Measurements from ENCODE around the gene POGK. TPM values are rescaled to one million over a fixed set of nuclear protein-coding genes. Genes with fewer than 3 reads are reported as not detected.

Gene POGK
- total and polyA plus RNA-seq, 10 of the 15 experiments (the other 5 are each of a cell fraction or from before 2014, with no cell fraction given), result 5.3 to 34.6 (median 18.7) TPM

- ATAC-seq (no peak), FAIRE-seq (no peak), DNase-seq (ENCODE audit: low read depth, low spot score) (no peak)
- in situ Hi-C loops (cut with MboI) (no loop called here), intact Hi-C loops (cut with micrococcal nuclease; ENCODE audit: unreplicated experiment) (no loop called here)
- ChIA-PET SMC1A (ENCODE audit: uncharacterized antibody, unreplicated experiment) (no interaction called here), CTCF (interaction anchor here (2.7 kb wide), 1 partner anchor 14 kb away, joined by 12 read pairs; no protein-coding TSS in a partner anchor), RAD21 (ENCODE audit: unreplicated experiment) (no interaction called here), POLR2A (no interaction called here)
- Histone ChIP-seq H3K79me2 (ENCODE audit: control insufficient read depth, insufficient read depth, low read length) (no peaks in the 10 kb centered on the region), H3K9me3 (replicated peaks; ENCODE audit: control insufficient read depth, insufficient read depth, low read length) (peaks cover 2% of the 10 kb centered on the region; the same call in 1 of the 3 replicates), H4K20me1 (ENCODE audit: control insufficient read depth, insufficient read depth) (no peaks in the 10 kb centered on the region), H3K4me3 (no peak overlapping the region), H3K27ac (ENCODE audit: control insufficient read depth, insufficient read depth) (no peak overlapping the region), H3K36me3 (ENCODE audit: control insufficient read depth in 2 of 2, insufficient read depth in 2 of 2, low read length in 1 of 2) (no peaks in the 10 kb centered on the region), H3K27me3 (replicated peaks in 1 of 2; ENCODE audit: control insufficient read depth in 2 of 2, insufficient read depth in 2 of 2, low read length in 1 of 2) (no peaks in the 10 kb centered on the region; a peak in 2 of 4 replicates), H2AFZ (ENCODE audit: control insufficient read depth, low read depth, low read length) (no peak overlapping the region), H3K4me1 (ENCODE audit: control insufficient read depth, insufficient read depth, low read length) (no peaks in the 10 kb centered on the region), H3K4me2 (ENCODE audit: control insufficient read depth, insufficient read depth) (no peak overlapping the region), H3K9ac (ENCODE audit: control insufficient read depth, insufficient read depth, low read length) (no peak overlapping the region)
- no TSS peak for BruUV-seq (replicated peaks)
- TF ChIP-seq TARDBP (IDR thresholded peaks at IDR 0.05; ENCODE audit: borderline replicate concordance) (no peak), CHD4 (IDR thresholded peaks at IDR 0.05) (no peak), ATF3 (IDR thresholded peaks at IDR 0.05; ENCODE audit: borderline replicate concordance, extremely low read depth, low read depth, low read length) (no peak), SMC3 (IDR thresholded peaks at IDR 0.05; ENCODE audit: borderline replicate concordance, low read length) (no peak), SREBF1 (IDR thresholded peaks at IDR 0.05; ENCODE audit: low read length) (no peak), TCF12 (IDR thresholded peaks at IDR 0.05; ENCODE audit: low read depth, low read length) (no peak), SMAD5 (IDR thresholded peaks at IDR 0.05; ENCODE audit: low read depth) (no peak)
- WGBS (ENCODE audit: insufficient coverage, insufficient replicate concordance, low lambda C conversion rate, missing lambda C conversion rate), result 5% methylated on average over 4 of the region's 4 CpGs
These were observed 56.5 kb downstream of the POGK start for GRCh38 chr1:166895766-166896165.

DNA sequence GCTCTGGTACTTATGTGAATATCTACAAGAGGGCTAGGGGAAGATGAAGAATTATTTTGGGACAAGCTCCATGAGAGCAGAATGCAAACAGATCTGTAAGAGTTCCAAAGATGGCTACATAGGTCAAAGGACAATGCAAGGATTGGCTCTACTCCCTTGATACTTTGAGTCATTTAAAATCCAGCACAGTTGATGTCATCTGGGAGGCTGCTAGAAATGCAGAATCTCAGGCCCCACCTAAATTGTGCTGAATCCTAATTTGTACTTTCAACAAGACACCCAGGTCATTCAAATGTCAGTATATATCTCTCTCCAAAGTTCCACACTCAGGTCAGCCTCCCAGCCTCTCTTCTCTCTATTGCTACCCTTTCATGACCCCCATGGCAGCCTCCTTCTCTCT is 60.5 kb downstream of the POGK start:
- RAD21 ChIA-PET (ENCODE audit: unreplicated experiment), result no interaction called here
- DNase-seq (ENCODE audit: low read depth, low spot score), result no peak
- H3K36me3 ChIP-seq (ENCODE audit: control insufficient read depth in 2 of 2, insufficient read depth in 2 of 2, low read length in 1 of 2), result no peaks in the 10 kb centered on the region
- in situ Hi-C loops (cut with MboI) (no loop called here), intact Hi-C loops (cut with micrococcal nuclease; ENCODE audit: unreplicated experiment) (no loop called here)
- ATAC-seq, result no peak
- POLR2A ChIA-PET, result interaction anchor here (0.5 kb wide), 1 partner anchor 95 kb away, joined by 4 read pairs; no protein-coding TSS in a partner anchor
- H3K79me2 ChIP-seq (ENCODE audit: control insufficient read depth, insufficient read depth, low read length), result no peaks in the 10 kb centered on the region
- no peak overlapping the region for H3K9ac ChIP-seq (ENCODE audit: control insufficient read depth, insufficient read depth, low read length)
- H3K9me3 ChIP-seq (replicated peaks; ENCODE audit: control insufficient read depth, insufficient read depth, low read length), result peaks cover 2% of the 10 kb centered on the region; the same call in 1 of the 3 replicates
- BruUV-seq (replicated peaks), result no TSS peak
- FAIRE-seq, result no peak
- H3K27ac ChIP-seq (ENCODE audit: control insufficient read depth, insufficient read depth), result no peak overlapping the region
- H3K4me2 ChIP-seq (ENCODE audit: control insufficient read depth, insufficient read depth), result no peak overlapping the region
- CTCF ChIA-PET, result interaction anchor here (0.9 to 2.4 kb wide), 4 partner anchors 8 to 160 kb away, joined by 3 to 17 read pairs (median 6); no protein-coding TSS in a partner anchor
- no peaks in the 10 kb centered on the region; a peak in 1 of 4 replicates for H3K27me3 ChIP-seq (replicated peaks in 1 of 2; ENCODE audit: control insufficient read depth in 2 of 2, insufficient read depth in 2 of 2, low read length in 1 of 2)
- no peaks in the 10 kb centered on the region for H4K20me1 ChIP-seq (ENCODE audit: control insufficient read depth, insufficient read depth)
- H3K4me3 ChIP-seq, result no peak overlapping the region
- no peak overlapping the region for H2AFZ ChIP-seq (ENCODE audit: control insufficient read depth, low read depth, low read length)
- no peaks in the 10 kb centered on the region for H3K4me1 ChIP-seq (ENCODE audit: control insufficient read depth, insufficient read depth, low read length)
- SMC1A ChIA-PET (ENCODE audit: uncharacterized antibody, unreplicated experiment), result interaction anchor here (2.0 kb wide), 1 partner anchor 10 kb away, joined by 13 read pairs; no protein-coding TSS in a partner anchor
- TF ChIP-seq, protein P1, sequence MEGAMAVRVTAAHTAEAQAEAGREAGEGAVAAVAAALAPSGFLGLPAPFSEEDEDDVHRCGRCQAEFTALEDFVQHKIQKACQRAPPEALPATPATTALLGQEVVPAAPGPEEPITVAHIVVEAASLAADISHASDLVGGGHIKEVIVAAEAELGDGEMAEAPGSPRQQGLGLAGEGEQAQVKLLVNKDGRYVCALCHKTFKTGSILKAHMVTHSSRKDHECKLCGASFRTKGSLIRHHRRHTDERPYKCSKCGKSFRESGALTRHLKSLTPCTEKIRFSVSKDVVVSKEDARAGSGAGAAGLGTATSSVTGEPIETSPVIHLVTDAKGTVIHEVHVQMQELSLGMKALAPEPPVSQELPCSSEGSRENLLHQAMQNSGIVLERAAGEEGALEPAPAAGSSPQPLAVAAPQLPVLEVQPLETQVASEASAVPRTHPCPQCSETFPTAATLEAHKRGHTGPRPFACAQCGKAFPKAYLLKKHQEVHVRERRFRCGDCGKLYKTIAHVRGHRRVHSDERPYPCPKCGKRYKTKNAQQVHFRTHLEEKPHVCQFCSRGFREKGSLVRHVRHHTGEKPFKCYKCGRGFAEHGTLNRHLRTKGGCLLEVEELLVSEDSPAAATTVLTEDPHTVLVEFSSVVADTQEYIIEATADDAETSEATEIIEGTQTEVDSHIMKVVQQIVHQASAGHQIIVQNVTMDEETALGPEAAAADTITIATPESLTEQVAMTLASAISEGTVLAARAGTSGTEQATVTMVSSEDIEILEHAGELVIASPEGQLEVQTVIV (IDR thresholded peaks at IDR 0.05; ENCODE audit: borderline replicate concordance, partially characterized antibody), result no peak
- TF ChIP-seq LARP7 (IDR thresholded peaks at IDR 0.05), result no peak
- no peak for TF ChIP-seq E2F4 (IDR thresholded peaks at IDR 0.05; ENCODE audit: low read depth, low read length)
- TF ChIP-seq, protein P2, sequence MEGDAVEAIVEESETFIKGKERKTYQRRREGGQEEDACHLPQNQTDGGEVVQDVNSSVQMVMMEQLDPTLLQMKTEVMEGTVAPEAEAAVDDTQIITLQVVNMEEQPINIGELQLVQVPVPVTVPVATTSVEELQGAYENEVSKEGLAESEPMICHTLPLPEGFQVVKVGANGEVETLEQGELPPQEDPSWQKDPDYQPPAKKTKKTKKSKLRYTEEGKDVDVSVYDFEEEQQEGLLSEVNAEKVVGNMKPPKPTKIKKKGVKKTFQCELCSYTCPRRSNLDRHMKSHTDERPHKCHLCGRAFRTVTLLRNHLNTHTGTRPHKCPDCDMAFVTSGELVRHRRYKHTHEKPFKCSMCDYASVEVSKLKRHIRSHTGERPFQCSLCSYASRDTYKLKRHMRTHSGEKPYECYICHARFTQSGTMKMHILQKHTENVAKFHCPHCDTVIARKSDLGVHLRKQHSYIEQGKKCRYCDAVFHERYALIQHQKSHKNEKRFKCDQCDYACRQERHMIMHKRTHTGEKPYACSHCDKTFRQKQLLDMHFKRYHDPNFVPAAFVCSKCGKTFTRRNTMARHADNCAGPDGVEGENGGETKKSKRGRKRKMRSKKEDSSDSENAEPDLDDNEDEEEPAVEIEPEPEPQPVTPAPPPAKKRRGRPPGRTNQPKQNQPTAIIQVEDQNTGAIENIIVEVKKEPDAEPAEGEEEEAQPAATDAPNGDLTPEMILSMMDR (IDR thresholded peaks at IDR 0.05 in 2 of 3, conservative IDR thresholded peaks at IDR 0.05 in 1 of 3; ENCODE audit: control insufficient read depth in 2 of 3, extremely low read depth in 1 of 3, insufficient read depth in 1 of 3, low read depth in 3 of 3, low read length in 3 of 3), result no peak
- no peak for TF ChIP-seq RELA (IDR thresholded peaks at IDR 0.05; ENCODE audit: borderline replicate concordance, partially characterized antibody)
